ENCODE results near the gene ATP6V1B1.

ATP6V1B1 gene

DNA sequence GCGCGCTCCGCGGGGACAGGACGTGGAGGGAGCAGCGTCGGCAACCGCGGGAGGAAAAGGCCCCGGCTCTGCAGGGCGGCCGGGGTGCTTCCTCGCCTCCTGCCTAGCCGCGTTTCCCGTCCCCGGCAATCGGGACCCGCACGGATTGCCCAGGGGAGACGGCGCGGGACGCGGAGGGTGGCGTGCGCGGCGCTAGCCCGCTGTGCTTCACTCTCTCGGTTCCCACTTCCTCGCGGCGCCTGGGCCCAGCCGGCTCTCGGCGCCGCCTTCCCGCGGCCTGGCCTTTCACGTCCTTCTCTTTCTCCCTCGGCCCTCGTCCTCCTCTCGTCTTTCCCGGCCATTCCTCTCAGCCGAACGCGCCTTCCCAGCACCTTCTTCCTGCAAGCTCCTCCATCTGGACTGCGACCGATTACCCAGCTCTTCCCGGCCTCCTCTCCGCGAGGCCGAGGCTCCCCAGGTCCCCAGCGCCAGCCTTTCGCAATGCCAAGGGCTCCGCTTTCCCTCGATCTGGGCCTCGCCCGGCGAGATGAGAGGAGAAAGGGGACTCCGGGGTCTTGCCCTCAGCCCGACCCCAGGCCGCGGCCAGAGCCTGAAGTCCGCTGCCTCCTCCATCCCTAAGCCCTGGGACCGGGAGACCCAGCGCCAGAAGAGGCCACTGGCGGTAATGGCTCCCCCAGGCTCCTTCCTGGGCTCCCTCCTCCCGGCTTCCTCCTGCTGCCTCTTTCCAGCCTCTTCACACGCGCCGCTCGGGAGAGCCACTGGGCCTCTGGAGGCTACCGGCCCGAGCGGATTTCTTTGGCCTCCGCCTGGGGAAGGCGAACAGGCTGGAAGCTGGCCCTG, 34.3 kb upstream of the ATP6V1B1 start:
- DNase-seq (ENCODE audit: low read depth) = no peak

DNA sequence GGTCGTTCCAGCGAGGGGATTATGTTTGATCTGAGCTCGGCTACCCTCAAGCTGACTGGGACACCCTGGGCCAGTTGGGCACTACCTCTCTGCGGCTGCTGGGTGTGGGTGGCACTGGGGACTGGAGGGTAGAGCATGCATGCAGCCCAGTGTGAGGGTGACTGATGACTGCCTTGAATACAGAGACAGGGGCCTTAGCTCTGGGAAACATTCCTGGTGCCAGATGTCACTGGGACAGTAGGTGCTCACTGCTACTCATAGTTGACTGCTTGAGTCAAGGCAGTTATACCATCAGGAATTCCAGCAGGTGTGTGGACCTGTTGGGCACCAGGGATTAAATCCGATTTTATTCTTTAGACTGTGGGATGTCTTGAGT, 33.6 kb upstream of the ATP6V1B1 start:
- DNase-seq (ENCODE audit: low read depth) = no peak

DNA sequence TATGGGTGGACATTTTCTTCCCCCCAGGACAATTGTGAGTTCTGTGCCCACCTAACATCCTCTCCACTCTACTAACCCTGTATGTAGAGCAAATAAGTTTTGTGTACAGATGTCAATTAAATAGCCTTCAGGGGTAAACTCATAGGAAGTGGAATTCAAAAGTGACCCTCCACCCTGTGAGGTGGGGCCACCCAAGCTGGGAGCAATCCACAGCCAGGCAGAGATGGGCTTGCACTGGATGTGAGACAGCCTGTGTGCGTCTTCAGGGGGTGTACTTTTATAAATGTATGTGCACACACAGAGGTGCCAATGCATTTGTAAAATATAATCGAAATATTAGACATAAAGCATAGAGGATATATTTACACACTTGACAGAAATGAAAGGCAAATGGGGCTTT, 33.1 kb upstream of the ATP6V1B1 start:
- DNase-seq (ENCODE audit: low read depth) = no peak

DNA sequence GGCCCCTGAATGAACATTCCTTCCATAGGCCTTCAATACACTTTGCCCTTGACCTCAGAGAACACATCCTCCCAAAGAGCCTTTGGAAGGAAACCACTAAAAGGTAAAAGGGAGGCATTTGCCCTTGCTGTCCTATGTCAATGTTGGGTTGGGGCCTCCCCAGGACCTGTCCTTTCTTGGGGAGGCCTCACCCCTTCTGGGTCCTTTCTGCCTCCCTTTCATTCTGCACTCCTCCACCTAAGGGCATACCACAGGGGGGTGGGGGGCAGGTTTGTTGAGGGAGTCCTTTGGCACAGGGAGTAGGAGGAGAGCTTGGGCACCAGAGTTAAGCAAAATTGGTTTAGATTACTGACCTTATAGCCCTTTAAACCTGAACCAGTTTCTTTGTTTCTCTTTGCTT, 32.5 kb upstream of the ATP6V1B1 start:
- no peak for DNase-seq (ENCODE audit: low read depth)

DNA sequence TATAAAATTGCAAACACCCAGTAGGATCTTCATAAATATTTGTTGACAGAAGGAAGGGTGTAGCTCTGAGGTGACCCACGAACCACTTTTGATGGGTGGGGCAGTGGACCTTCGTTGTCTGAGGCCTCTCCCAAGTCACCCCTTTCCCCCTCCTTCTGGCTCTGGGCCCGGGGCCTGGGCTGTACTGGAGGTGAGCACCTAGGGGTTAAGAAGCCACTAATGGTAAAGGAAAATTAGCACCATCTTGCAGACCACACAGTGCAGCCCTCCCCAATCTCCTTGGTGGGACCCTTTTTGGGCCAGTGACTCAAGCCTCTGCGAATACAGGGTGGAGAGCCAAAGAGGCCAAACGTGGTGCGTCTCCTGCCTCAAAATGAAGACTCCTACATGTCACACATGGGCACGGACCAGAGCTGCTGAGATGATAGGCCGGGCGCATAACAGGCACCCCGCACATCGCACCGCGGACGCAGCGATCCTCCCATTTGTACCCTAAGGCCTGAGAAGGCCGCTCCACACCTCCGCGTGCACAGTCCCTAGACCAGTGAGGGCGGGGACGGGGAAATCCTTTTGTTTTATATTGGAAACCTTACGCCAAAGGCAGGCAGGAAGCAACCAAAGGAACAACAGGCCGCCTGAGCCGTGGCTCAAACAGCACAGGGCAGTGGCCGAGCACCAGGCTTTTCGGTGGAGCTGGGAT, 31.9 kb upstream of the ATP6V1B1 start:
- no peak for DNase-seq (ENCODE audit: low read depth)

DNA sequence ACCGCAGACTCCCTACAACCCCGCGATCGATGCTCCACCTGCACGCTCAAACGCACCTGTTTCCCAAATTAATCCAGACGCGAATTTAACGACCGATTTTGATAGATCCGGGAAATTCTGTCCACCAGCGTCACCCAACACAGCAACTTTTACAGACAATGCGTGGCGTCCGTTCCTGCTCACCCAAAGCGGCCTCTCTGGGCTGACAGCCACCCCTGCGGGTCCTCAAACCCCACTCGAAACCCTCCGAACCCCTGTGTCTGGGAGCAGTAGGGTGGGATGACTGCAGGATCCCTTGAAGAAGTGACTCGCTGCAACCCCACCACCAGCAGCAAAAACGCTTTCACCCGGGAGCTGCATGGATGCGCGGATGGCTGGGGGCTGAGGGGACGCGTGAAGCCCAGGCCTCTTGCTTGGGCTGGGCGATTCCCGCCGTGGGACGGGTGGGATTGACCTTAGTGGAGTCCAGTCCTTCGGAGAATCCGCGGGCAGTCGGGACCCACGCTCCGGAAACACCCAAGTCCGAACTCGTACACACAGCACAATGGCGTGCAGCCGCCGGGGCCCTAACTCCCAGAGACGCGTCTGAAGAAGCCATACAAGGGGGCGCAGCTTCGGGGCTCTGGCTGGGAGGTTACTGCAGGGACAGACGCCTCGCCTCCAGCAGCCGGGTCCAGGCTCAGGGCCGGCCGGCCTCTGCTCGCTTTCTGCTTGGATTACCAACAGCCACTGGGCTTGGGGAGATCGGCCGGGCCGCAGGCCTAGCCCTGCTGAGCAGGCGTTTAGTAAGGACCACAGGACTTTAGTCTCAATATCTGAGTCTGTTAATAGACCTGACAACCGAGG, 31.1 kb upstream of the ATP6V1B1 start:
- DNase-seq (ENCODE audit: low read depth) = no peak

DNA sequence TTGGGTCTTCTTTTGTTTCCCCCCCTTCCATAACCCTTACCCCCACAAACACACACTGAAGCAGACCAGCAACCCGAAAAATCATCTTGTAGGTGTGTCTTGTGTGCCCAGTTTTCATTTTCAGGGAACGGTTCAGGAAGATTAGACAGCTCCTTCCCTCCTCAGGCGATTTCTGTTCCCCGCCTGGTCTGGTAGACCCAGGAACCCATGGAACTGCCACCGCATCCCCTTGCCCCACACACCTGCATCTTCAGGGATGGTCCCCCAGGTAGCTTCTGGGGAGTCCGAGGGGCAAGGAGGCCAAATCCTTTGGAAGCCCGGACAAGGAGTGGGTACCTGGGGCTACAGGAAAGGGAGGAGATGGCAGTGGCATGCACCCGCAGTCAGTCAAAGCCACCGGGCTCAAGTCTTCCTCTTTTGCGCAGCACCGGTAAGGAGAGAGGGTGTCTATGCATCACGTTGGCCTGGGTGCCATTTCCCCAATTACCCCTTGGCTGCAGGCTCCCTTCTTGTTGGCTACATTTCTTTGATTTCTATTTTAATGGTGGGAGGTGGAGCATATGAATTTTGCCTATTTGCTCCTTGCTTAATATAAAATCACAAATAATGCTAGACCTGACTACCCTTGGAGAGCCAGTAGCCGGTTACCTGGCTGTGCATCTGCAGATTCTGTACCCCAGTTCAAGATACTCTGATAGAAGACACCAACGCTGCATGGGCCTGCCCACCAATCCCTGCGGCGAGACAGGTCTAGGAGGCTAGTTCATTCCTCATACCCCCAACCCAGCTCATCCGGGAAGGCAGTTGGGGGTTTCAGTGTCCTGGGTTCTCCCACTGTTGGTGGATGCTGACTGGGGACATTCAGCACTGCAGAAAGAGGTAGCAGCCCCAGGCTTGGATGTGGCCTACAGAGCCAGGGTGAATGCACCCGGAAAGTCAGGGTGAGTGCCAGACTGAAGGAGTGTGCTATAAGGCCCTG, 30.0 kb upstream of the ATP6V1B1 start:
- no peak for DNase-seq (ENCODE audit: low read depth)

DNA sequence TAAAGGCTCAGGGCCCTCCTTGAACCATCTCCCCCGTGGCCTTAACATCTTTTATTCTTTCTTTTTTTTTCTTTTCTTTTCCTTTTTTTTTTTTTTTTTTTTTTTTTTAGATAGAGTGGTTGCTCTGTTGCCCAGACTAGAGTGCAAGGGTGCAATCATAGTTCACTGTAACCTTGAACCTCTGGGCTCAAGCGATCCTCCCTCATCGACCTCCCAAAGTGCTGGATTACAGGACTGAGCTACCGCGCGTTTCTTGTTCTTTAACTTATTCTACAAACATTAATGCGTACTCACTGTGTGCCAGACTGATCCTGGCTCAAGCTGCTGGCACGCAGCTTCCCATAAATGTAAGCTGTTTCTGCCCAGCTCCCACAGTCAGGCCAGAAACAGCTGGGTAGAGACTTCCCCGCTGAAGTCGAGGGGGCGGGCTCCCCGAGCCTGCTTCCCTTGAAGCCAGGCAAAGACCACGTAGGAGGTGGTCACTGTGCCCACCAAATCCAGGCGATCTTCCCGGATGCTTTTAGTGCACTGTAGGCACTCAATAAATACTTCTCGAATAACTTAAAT, 29.2 kb upstream of the ATP6V1B1 start:
- DNase-seq (ENCODE audit: low read depth) = no peak

DNA sequence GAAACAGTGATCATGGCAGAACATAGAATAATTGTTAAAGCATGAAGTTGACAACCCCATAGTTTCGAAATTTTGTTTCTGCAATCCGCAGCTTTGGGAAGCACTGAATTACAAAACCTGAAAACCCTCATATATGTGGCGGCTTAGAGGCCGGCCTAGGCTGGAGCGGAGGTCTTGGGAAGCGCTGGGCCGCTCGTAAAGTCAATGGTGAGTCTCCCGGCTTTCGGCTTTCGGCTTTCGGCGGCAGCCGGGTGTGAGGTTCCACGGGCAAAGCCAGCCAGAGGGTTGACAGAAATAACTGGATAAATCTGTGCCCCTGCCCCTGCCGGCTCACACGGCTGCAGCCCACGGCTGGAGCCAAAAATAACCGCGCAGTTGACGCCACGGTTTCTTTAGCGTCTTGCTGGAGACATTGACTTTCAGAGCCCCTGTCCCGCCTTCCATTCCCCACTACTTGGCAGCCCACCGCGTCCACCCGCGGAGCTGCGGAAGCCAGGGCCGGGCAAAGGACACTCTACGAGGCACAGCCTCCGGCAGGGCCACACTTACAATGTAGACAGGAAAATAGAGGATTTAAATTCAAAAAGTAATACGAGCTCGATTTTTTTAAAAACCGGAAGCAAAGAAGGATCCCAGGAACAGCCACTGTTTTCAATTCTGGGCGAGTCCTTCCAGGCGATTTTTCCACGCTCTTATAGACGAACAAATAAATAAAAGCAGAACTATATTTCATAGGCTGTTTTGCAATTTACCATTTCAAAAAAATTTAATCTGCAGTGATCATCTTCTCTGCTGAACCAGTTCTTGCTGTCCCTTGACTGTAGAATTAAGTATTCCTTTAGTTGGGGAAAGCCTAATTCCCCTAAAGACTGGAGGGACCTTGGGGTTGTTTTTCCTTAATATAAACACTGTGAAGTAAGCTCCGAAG, 28.3 kb upstream of the ATP6V1B1 start:
- no peak for DNase-seq (ENCODE audit: low read depth)

DNA sequence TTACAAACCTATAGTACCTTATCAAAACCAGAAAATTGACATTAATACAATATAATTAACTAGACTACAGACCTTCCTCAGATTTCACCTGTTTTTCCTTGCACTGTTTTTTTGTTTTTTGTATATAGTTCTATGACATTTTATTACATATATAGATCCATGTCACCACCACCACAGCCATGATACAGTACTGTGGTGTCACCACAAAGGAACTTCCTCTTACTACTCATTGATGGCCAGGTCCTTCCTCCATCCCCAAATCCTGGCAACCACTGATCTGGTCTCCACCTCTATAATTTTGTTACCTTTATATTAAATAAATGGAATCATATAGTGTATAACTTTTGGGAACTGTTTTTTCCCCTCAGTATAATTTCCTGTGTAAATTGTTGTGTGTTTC, 19.4 kb upstream of the ATP6V1B1 start:
- no peak for DNase-seq (ENCODE audit: low read depth)

DNA sequence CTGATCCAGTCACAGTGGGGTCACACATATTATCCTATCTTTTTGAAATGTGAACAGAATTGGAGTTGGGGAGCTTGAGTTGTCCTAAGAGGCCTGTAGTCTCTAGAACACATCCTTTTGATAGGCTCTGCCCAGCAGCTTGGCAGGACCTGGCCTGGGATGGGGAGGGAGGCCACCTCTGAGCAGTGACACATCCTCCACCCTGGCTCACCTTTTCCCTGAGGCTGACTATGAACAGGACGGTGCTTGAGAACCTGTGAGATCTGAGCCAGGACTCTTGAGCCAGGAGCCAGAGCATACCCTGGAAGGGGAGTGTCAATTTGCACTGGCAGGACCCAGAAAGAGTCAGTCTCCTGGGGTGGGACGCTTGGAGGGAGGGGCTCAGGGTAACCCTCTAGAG, 17.7 kb upstream of the ATP6V1B1 start:
- no peak for DNase-seq (ENCODE audit: low read depth)

DNA sequence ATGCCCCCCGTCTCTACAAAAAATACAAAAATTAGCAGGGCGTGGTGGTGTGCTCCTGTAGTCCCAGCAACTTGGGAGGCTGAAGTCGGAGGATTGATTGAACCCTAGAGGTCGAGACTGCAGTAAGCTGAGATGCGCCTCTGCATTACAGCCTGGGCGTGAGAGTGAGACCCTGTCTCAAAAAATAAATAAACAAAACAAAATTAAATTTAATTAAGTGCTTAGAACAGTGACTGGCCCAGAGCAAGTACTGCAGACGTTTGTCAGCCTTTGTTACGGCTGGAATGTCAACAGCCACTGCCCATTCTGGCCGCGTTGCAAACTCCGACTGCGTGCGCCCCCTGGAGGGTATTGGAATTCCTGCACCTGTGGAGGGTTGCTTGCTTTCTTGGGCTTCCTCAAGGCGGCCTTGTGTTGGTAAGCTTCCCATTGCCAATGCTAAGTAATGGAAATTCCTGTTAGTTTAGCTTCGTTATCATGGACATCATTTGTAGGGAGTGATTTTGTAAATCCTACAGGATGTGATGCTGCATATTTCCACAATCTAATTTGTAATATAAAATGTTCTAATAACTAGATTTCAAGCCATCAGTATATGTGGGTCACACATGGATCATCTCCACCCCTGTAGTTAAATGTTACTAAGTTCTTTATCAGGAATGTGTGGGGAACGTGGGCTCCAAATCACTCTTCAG, 15.9 kb upstream of the ATP6V1B1 start:
- peak; percentile 47 for DNase-seq (ENCODE audit: low read depth)

DNA sequence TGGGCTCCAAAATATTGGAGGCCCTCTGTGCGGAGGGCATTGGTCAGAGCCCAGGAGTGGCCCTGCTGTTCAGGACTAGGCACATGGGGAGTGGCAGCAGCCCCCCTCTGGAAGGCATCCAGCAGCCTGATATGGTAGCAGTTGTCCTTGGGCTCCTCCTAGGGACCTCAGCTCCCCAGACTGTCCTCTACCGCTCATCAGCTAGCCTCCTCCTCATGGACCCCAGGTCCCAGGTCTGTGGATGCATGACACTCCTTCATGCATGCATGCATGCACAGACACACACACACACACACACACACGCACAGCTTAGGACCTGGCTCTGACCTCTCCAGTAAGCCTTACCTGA, 15.4 kb upstream of the ATP6V1B1 start:
- no peak for DNase-seq (ENCODE audit: low read depth)

DNA sequence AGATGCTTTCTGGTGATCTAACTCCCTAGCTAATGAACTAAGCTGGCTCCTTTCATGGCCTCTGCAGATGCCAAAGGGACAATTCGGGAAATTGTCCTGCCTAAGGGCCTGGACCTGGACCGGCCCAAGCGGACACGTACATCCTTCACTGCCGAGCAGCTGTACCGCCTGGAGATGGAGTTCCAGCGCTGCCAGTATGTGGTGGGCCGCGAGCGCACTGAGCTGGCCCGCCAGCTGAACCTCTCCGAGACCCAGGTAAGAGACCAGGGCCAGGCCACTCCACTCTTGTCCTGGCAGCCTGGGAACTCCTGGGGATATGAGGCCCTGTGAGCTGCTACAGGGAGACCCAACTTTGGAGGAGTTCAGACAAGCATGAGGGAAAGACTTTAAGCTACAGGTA, 14.7 kb upstream of the ATP6V1B1 start:
- DNase-seq (ENCODE audit: low read depth) = no peak

DNA sequence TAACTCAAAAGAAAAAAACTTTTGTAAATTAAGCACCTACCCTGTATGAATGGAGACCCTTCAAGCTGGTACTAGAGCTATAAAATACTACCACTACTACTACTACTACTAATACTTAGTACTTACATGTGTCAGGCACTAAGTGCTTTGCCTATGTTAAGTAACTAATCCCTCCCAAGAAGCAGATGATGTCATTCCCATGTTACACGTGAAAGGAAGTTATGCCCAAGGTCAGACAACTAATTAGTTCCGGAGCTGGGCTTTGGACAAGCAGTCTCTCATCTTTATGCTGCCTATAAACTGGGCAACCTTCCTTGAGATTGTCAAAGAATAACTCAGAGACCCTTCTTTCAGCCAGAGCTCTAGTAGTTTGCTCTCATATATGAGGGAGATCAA, 13.9 kb upstream of the ATP6V1B1 start:
- DNase-seq (ENCODE audit: low read depth) = no peak

DNA sequence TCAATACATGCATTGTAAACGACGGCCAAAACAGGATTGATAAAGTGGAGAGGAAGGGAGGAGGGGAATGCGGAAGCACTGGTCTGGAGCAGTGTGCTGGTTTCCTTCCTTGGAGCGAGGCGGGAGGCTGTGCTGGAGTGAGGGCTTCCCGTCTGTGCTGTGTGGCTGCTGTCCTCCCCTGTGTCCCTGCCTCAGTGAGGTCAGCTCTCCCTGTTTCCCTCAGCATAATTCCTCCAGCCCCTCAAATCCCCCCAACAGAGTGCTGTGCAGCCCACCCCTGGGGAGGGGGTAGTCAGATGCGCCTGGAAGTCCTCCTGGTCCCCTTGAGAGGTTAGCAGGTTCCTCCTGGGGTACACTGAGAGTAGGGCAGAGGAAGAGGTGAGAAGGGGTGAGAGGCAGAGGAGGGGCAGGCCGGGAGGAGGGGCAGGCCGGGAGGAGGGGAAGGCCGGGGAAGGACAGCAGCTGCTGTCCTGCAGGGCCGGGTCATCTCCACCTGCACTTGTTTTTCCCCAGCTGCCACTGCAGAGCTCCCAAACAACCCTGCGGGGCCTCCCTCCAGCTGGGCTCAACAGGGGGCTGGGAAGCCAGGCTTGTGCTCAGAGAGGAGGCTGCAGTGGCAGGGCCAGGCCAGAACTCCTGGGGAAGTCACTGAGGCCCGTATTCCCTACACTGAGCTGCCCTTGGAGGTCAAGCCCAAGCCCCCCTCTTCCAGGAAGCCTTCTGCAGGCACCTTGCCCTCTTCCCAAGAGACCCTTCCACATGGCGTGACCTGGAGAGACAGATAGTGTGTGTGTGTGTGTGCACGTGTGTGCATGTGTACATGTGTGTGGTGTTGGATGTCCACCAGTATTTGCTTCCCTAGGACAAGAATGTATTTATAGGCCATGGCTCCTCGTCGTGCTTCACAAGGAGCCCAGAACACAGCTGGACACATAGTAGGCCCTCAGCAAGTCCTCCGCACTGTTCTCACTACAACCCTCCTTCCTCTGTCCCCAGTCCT, 13.2 kb upstream of the ATP6V1B1 start:
- no peak for DNase-seq (ENCODE audit: low read depth)

DNA sequence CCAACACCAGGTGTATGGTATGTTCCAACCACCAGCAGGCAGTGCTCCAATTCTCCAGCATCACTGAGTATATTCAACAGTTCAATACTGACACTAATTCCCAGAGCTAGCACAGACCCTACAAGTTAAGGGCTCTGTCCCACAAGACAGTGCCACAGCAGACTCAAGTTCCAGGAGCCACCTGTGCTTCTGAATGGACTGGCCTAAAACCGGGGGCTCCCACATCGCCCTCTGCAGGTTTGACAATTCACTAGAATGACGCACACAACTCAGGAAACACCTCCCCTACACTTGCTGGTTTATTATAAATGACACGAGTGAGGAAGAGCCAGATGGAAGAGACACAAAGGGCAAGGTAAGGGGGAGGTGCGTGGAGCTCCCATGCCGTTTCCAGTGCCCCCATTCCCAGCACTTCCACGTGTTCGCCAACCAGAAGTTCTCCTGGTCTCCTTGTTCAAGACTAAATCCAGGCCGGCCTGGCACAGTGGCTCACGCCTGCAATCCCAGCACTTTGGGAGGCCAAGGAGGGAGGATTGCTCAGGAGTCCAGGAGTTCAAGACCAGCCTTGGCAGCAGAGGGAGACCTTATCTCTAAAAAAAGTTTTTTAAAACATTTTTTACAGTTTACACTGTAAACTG, 12.2 kb upstream of the ATP6V1B1 start:
- DNase-seq (ENCODE audit: low read depth) = no peak

DNA sequence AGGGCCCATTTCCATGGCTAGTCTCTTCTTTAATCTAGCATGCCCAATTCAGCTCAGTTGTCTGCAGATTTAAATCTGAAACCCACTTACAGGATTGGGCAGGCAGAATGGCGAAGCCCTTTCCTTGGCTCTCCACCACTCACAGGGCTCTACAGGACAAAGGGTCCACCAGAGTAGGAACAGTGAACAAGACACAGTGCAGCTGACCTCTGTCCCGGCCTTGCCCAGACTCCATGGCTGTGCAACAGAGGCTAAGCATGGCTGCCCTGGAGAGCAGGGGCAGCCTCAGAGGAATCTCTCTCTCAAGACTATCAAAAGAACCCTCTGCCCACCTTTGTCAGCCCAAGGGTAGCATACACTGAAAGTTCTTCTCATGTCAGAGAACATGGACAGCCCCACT, 9.7 kb upstream of the ATP6V1B1 start:
- no peak for DNase-seq (ENCODE audit: low read depth)
